ENCODE data around the gene CXXC4. TPM values are rescaled to one million over a fixed set of nuclear protein-coding genes. Genes with fewer than 3 reads are reported as not detected.

CXXC4 gene
- total RNA-seq, 2 donors from 2014 or later, result 5.6 to 12.4 TPM

GRCh38 chr4:104491481-104492182, 3.1 kb downstream of the CXXC4 start:
- peak overlapping the region; percentile 70 for H3K4me3 ChIP-seq (ENCODE audit: low read length)
- no peaks in the 10 kb centered on the region for H3K9me3 ChIP-seq (ENCODE audit: control insufficient read depth, low read length)
- H3K27ac ChIP-seq (ENCODE audit: low read depth, low read length), result peak overlapping the region; percentile 87
- WGBS, 2 experiments (ENCODE audit: insufficient coverage in 1 of 2, insufficient read length in 1 of 2), result 0% methylated on average over 4 to 44 of the region's 47 CpGs
- peaks cover 41% of the 10 kb centered on the region for H3K4me1 Mint-ChIP-seq
- peak overlapping the region; percentile 71 for H3K4me3 Mint-ChIP-seq
- DNase-seq, result peak; percentile 86
- H3K36me3 ChIP-seq (ENCODE audit: control insufficient read depth, insufficient read depth, low read length), result no peaks in the 10 kb centered on the region
- TF ChIP-seq CTCF (conservative IDR thresholded peaks at IDR 0.05), result no peak
- H3K9me3 Mint-ChIP-seq, result no peaks in the 10 kb centered on the region
- H3K27me3 Mint-ChIP-seq (ENCODE audit: insufficient read depth), result peaks cover 32% of the 10 kb centered on the region
- no peaks in the 10 kb centered on the region for H3K36me3 Mint-ChIP-seq (ENCODE audit: low read depth)
- H3K4me1 ChIP-seq (ENCODE audit: control insufficient read depth, insufficient read depth, low read length), result no peaks in the 10 kb centered on the region
- peaks cover 12% of the 10 kb centered on the region for H3K27me3 ChIP-seq (ENCODE audit: control insufficient read depth, insufficient read depth, low read length, poor library complexity, severe bottlenecking)
- peak overlapping the region; percentile 61 for H3K27ac Mint-ChIP-seq
- H3K9ac ChIP-seq (ENCODE audit: extremely low read depth, low read length, poor library complexity, severe bottlenecking), result no peak overlapping the region

DNA sequence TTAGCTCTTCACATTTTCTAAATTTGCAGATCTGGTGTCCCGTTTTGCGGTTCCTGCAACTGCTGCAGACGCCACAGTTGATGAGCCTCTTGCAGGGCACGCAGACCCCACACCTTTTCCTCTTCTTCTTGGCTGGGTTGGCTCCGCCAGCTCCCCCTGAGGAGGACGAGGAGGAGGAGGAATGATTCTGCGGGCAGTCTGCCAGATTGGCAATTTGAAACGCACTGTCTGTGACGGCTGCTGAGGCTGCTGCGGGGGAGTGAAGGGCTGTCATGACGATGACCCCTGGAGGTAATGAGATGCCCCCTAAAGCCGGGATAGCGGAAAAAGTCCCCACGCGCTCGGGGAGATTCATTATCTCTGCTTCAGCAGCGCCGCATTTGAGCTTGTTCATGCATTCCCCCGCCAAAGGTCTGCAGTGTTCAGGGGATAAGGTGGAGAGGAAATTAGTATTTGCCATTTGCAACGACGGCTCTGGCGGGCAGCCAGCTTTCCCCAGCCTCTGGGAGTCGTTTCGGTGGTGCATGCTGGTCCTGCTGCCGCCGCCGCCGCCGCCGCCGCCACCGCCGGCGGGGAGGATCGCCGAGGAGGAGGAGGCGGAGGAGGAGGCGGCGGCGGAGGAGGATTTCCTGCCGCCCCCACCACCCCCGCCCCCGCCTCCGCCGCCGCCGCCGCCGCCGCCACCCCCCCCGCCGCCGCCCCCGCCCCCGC, 3.8 kb downstream of the CXXC4 start:
- peaks cover 12% of the 10 kb centered on the region for H3K27me3 ChIP-seq (ENCODE audit: control insufficient read depth, insufficient read depth, low read length, poor library complexity, severe bottlenecking)
- no peak overlapping the region for H3K9ac ChIP-seq (ENCODE audit: extremely low read depth, low read length, poor library complexity, severe bottlenecking)
- Mint-ChIP-seq H3K36me3 (ENCODE audit: low read depth) (no peaks in the 10 kb centered on the region), H3K9me3 (no peaks in the 10 kb centered on the region), H3K27me3 (ENCODE audit: insufficient read depth) (peaks cover 32% of the 10 kb centered on the region), H3K4me1 (peaks cover 41% of the 10 kb centered on the region), H3K27ac (peak overlapping the region; percentile 89), H3K4me3 (peak overlapping the region; percentile 71)
- no peaks in the 10 kb centered on the region for H3K9me3 ChIP-seq (ENCODE audit: control insufficient read depth, low read length)
- DNase-seq, result peak; percentile 86
- TF ChIP-seq CTCF (conservative IDR thresholded peaks at IDR 0.05), result peak; percentile 11
- peak overlapping the region; percentile 90 for H3K27ac ChIP-seq (ENCODE audit: low read depth, low read length)
- H3K4me1 ChIP-seq (ENCODE audit: control insufficient read depth, insufficient read depth, low read length), result no peaks in the 10 kb centered on the region
- no peaks in the 10 kb centered on the region for H3K36me3 ChIP-seq (ENCODE audit: control insufficient read depth, insufficient read depth, low read length)
- WGBS, 2 experiments (ENCODE audit: insufficient coverage in 1 of 2, insufficient read length in 1 of 2), result 0% methylated on average over 11 to 35 of the region's 55 CpGs
- peak overlapping the region; percentile 90 for H3K4me3 ChIP-seq (ENCODE audit: low read length)

GRCh38 chr4:104490096-104490769, 4.5 kb downstream of the CXXC4 start:
- H3K27me3 ChIP-seq (ENCODE audit: control insufficient read depth, insufficient read depth, low read length, poor library complexity, severe bottlenecking), result peaks cover 12% of the 10 kb centered on the region
- TF ChIP-seq CTCF (conservative IDR thresholded peaks at IDR 0.05), result no peak
- peak overlapping the region; percentile 71 for H3K4me3 Mint-ChIP-seq
- WGBS, 2 experiments (ENCODE audit: insufficient coverage in 1 of 2, insufficient read length in 1 of 2), result 27 to 29% methylated on average over 1 to 7 of the region's 7 CpGs
- H3K36me3 ChIP-seq (ENCODE audit: control insufficient read depth, insufficient read depth, low read length), result no peaks in the 10 kb centered on the region
- peaks cover 32% of the 10 kb centered on the region for H3K27me3 Mint-ChIP-seq (ENCODE audit: insufficient read depth)
- peak; percentile 60 for DNase-seq
- peak overlapping the region; percentile 90 for H3K27ac ChIP-seq (ENCODE audit: low read depth, low read length)
- no peaks in the 10 kb centered on the region for H3K4me1 ChIP-seq (ENCODE audit: control insufficient read depth, insufficient read depth, low read length)
- no peak overlapping the region for H3K27ac Mint-ChIP-seq
- no peaks in the 10 kb centered on the region for H3K9me3 Mint-ChIP-seq
- H3K9ac ChIP-seq (ENCODE audit: extremely low read depth, low read length, poor library complexity, severe bottlenecking), result no peak overlapping the region
- H3K4me1 Mint-ChIP-seq, result peaks cover 37% of the 10 kb centered on the region
- H3K36me3 Mint-ChIP-seq (ENCODE audit: low read depth), result no peaks in the 10 kb centered on the region
- H3K4me3 ChIP-seq (ENCODE audit: low read length), result peak overlapping the region; percentile 90
- no peaks in the 10 kb centered on the region for H3K9me3 ChIP-seq (ENCODE audit: control insufficient read depth, low read length)

Data from endodermal cell (in vitro differentiated cells).